SU-DHL-6 (cell line): ENCODE measurements around the gene HSPA12B.

Source experiments
- H2AFZ ChIP-seq: fragments of 200-600 bp; sonication (generic); 2 replicates; pipeline ENCODE4 v1.6.1; 2014; ENCODE audit warnings: low read depth, mild to moderate bottlenecking, moderate library complexity, mixed read lengths, antibody characterized with exemption, low read length; ENCODE audit not compliant: severe bottlenecking
- H3F3A ChIP-seq: fragments of 200-600 bp; shearing (Covaris generic); 2 replicates; pipeline ENCODE4 v1.6.0; 2016; ENCODE audit warnings: antibody characterized with exemption, mild to moderate bottlenecking; ENCODE audit not compliant: insufficient read depth
- H3K27ac ChIP-seq: fragments of 200-600 bp; sonication (generic); 2 replicates; pipeline ENCODE4 v1.5.1; 2016; ENCODE audit warnings: low read depth, mild to moderate bottlenecking, low read length, moderate library complexity, mixed read lengths
- H3K27me3 ChIP-seq: fragments of 200-600 bp; sonication (generic), shearing (Covaris generic); 2 replicates; pipeline ENCODE4 v1.6.0; 2014; ENCODE audit warnings: mild to moderate bottlenecking, low read length
- H3K36me3 ChIP-seq: fragments of 200-600 bp; sonication (generic); 2 replicates; pipeline ENCODE4 v1.6.1; 2014; ENCODE audit warnings: mild to moderate bottlenecking, low read length, mixed read lengths
- H3K4me2 ChIP-seq: fragments of 300-600, 200-600 bp; shearing (Covaris generic), sonication (generic); 2 replicates; pipeline ENCODE4 v1.6.0; 2014; ENCODE audit warnings: low read length, low read depth, mild to moderate bottlenecking; ENCODE audit not compliant: poor library complexity, severe bottlenecking
- H3K4me3 ChIP-seq: fragments of 200-600 bp; sonication (generic); 2 replicates; pipeline ENCODE4 v1.5.1; 2014; ENCODE audit warnings: antibody characterized with exemption, low read length, mild to moderate bottlenecking, mixed read lengths; ENCODE audit not compliant: insufficient read depth, poor library complexity, severe bottlenecking
- H3K79me2 ChIP-seq: fragments of 200-600 bp; sonication (generic); 2 replicates; pipeline ENCODE4 v1.6.1; 2014; ENCODE audit warnings: mild to moderate bottlenecking, low read length, moderate library complexity; ENCODE audit not compliant: insufficient read depth
- H3K9ac ChIP-seq: fragments of 200-600 bp; sonication (generic); 2 replicates; pipeline ENCODE4 v1.7.0; 2014; ENCODE audit warnings: mild to moderate bottlenecking, low read length
- H3K9me2 ChIP-seq: fragments of 200-600 bp; sonication (generic); replicated peaks from 2 replicates; pipeline ENCODE4 v1.6.1; 2014; ENCODE audit warnings: low read length; ENCODE audit not compliant: insufficient read depth
- H3K9me3 ChIP-seq: fragments of 200-600 bp; sonication (generic); 2 replicates; pipeline ENCODE4 v1.6.1; 2014; ENCODE audit warnings: low read length, mixed read lengths; ENCODE audit not compliant: insufficient read depth
- H4K20me1 ChIP-seq: fragments of 200-600 bp; sonication (generic); 2 replicates; pipeline ENCODE4 v1.6.1; 2014; ENCODE audit warnings: low read depth, mild to moderate bottlenecking, antibody characterized with exemption, low read length, moderate library complexity, mixed read lengths
- CTCF ChIP-seq: fragments of 200-600 bp; sonication (generic); IDR thresholded peaks from one replicate; pipeline ENCODE4 v1.5.1; 2017; ENCODE audit warnings: antibody characterized with exemption, mild to moderate bottlenecking, low read length, moderate library complexity; ENCODE audit not compliant: insufficient read depth, poor library complexity, severe bottlenecking
- EZH2phosphoT487 ChIP-seq: fragments of 200-600 bp; sonication (generic), shearing (Covaris generic); conservative IDR thresholded peaks from 2 replicates; pipeline ENCODE4 v1.6.1; 2018; ENCODE audit warnings: mild to moderate bottlenecking, antibody characterized with exemption, low read length, moderate library complexity, mixed read lengths

Gene HSPA12B

GRCh38 chr20:3801299-3801698, 68.8 kb downstream of the HSPA12B start:
- Histone ChIP-seq H3K4me2 (no peak overlapping the region), H3K27ac (no peak overlapping the region), H3K4me3 (no peak overlapping the region), H3K36me3 (no peaks in the 10 kb centered on the region), H2AFZ (no peak overlapping the region), H4K20me1 (no peaks in the 10 kb centered on the region), H3K9ac (no peak overlapping the region), H3K27me3 (no peaks in the 10 kb centered on the region), H3F3A (no peaks in the 10 kb centered on the region), H3K9me2 (no peaks in the 10 kb centered on the region), H3K9me3 (no peaks in the 10 kb centered on the region), H3K79me2 (peaks cover 12% of the 10 kb centered on the region)
- TF ChIP-seq EZH2phosphoT487 (no peak), CTCF (no peak)

GRCh38 chr20:3801846-3802245, 69.4 kb downstream of the HSPA12B start:
- no peaks in the 10 kb centered on the region for H4K20me1 ChIP-seq
- H3K4me3 ChIP-seq: no peak overlapping the region
- TF ChIP-seq EZH2phosphoT487 (no peak), CTCF (no peak)
- H3K36me3 ChIP-seq: no peaks in the 10 kb centered on the region
- no peak overlapping the region for H3K27ac ChIP-seq
- H3F3A ChIP-seq: peaks cover 2% of the 10 kb centered on the region; the same call in 1 of the 2 replicates
- H2AFZ ChIP-seq: no peak overlapping the region
- no peak overlapping the region for H3K4me2 ChIP-seq
- peaks cover 7% of the 10 kb centered on the region for H3K79me2 ChIP-seq
- H3K9ac ChIP-seq: no peak overlapping the region
- H3K9me2 ChIP-seq: no peaks in the 10 kb centered on the region
- no peaks in the 10 kb centered on the region for H3K9me3 ChIP-seq
- H3K27me3 ChIP-seq: no peaks in the 10 kb centered on the region
